GM12878 (cell line): ENCODE measurements around the gene EME2. TPM values are rescaled to one million over a fixed set of nuclear protein-coding genes. Genes with fewer than 3 reads are reported as not detected.

ENCODE experiments used
- ATAC-seq: fragments of 200-7000 bp; cut with Tn5 transposase; 3 replicates; pipeline ENCODE4 v1.9.1; 2020; ENCODE audit warnings: mild to moderate bottlenecking, moderate library complexity
- BruUV-seq: library from RNA; stranded (reverse); fragments of 400-500 nt; replicated peaks from 2 replicates; lab custom pipeline; 2021; lab: Mats Ljungman, UMichigan
- CTCF ChIA-PET: fragments of 300-600 bp; sonication (Branson Sonifier 250); formaldehyde crosslinking; extraction: SDS; loops from one replicate; lab custom pipeline; 2021; ENCODE audit warnings: inconsistent platforms; lab: Yijun Ruan, JAX
- POLR2A ChIA-PET: fragments of 350-600 bp; formaldehyde crosslinking; extraction: SDS; loops from one replicate; lab custom pipeline; 2021; ENCODE audit warnings: inconsistent platforms; lab: Charles Lee
- RAD21 ChIA-PET: fragments of 300-600 bp; sonication (Branson Sonifier 250); formaldehyde crosslinking; loops from one replicate; lab custom pipeline; 2023; ENCODE audit warnings: antibody characterized with exemption; ENCODE audit not compliant: unreplicated experiment; lab: Charles Lee
- SMC1A ChIA-PET: fragments of 300-600 bp; sonication (Branson Sonifier 250); formaldehyde crosslinking; loops from one replicate; lab custom pipeline; 2023; ENCODE audit not compliant: unreplicated experiment, uncharacterized antibody; lab: Charles Lee
- DNase-seq: peaks from one replicate; pipeline ENCODE4 v3.0.0-alpha.2; 2011; ENCODE audit warnings: low read depth, low spot score
- FAIRE-seq: peaks from 3 replicates; lab custom pipeline; 2011; peaks lifted over from hg19 to GRCh38; lab: Jason Lieb, UNC
- H2AFZ ChIP-seq: 2 replicates; pipeline ENCODE4 v1.6.0; 2011; ENCODE audit warnings: low read depth, low read length, control low read depth; ENCODE audit not compliant: control insufficient read depth
- H3K27ac ChIP-seq: 2 replicates; pipeline ENCODE4 v1.5.1; 2011; ENCODE audit warnings: control low read depth; ENCODE audit not compliant: control insufficient read depth, insufficient read depth
- H3K27me3 ChIP-seq, 2 experiments: replicated peaks in 1 of 2; 2 replicates each; pipeline versions ENCODE4 v1.6.0 to v1.6.1; 2011; ENCODE audit warnings: low read length in 1 of 2; ENCODE audit not compliant: control insufficient read depth in 2 of 2, insufficient read depth in 2 of 2
- H3K36me3 ChIP-seq, 2 experiments: 2 replicates each; pipeline ENCODE4 v1.5.1; 2011; ENCODE audit warnings: low read length in 1 of 2; ENCODE audit not compliant: control insufficient read depth in 2 of 2, insufficient read depth in 2 of 2
- H3K4me1 ChIP-seq: 2 replicates; pipeline ENCODE4 v1.6.1; 2011; ENCODE audit warnings: mild to moderate bottlenecking, low read length, moderate library complexity, mixed read lengths; ENCODE audit not compliant: control insufficient read depth, insufficient read depth
- H3K4me2 ChIP-seq: 2 replicates; pipeline ENCODE4 v1.6.0; 2011; ENCODE audit warnings: control low read depth; ENCODE audit not compliant: control insufficient read depth, insufficient read depth
- H3K4me3 ChIP-seq: fragments of 200-600 bp; sonication (generic); 2 replicates; pipeline ENCODE4 v1.5.1; 2016
- H3K79me2 ChIP-seq: 2 replicates; pipeline ENCODE4 v1.6.0; 2011; ENCODE audit warnings: low read length; ENCODE audit not compliant: control insufficient read depth, insufficient read depth
- H3K9ac ChIP-seq: 2 replicates; pipeline ENCODE4 v1.8.0; 2011; ENCODE audit warnings: low read length, control low read depth, mixed read lengths; ENCODE audit not compliant: control insufficient read depth, insufficient read depth
- H3K9me3 ChIP-seq: replicated peaks from 3 replicates; pipeline ENCODE4 v1.5.1; 2011; ENCODE audit warnings: mild to moderate bottlenecking, low read length; ENCODE audit not compliant: control insufficient read depth, insufficient read depth
- H4K20me1 ChIP-seq: 2 replicates; pipeline ENCODE4 v1.6.0; 2011; ENCODE audit not compliant: control insufficient read depth, insufficient read depth
- ATF2 ChIP-seq: IDR thresholded peaks from 2 replicates; pipeline ENCODE4 v1.6.1; 2012; ENCODE audit warnings: low read length, inconsistent platforms
- CBX3 ChIP-seq: fragments of 200-600 bp; sonication (generic); IDR thresholded peaks from 2 replicates; pipeline ENCODE4 v1.6.1; 2016; ENCODE audit warnings: low read depth, borderline replicate concordance
- GATAD2B ChIP-seq: fragments of 450-650 bp; conservative IDR thresholded peaks from 2 replicates; pipeline ENCODE4 v1.6.1; 2017; ENCODE audit warnings: low read depth, mild to moderate bottlenecking, moderate library complexity
- IRF4 ChIP-seq: IDR thresholded peaks from 2 replicates; pipeline ENCODE4 v1.6.1; 2011; ENCODE audit warnings: low read depth, low read length
- KAT2A ChIP-seq: conservative IDR thresholded peaks from 2 replicates; pipeline ENCODE4 v1.6.1; 2011; ENCODE audit warnings: low read depth, low read length; ENCODE audit not compliant: control insufficient read depth
- NR2F1 ChIP-seq: fragments of 450-650 bp; conservative IDR thresholded peaks from 2 replicates; pipeline ENCODE4 v1.6.1; 2017; ENCODE audit warnings: mild to moderate bottlenecking
- POLR2A ChIP-seq: IDR thresholded peaks from 2 replicates; pipeline ENCODE4 v1.6.1; 2011; ENCODE audit warnings: low read depth, mild to moderate bottlenecking, low read length
- SRF ChIP-seq, 2 experiments: IDR thresholded peaks; 2 replicates each; pipeline ENCODE4 v1.6.1; 2011; ENCODE audit warnings: low read depth in 2 of 2, low read length in 2 of 2, mild to moderate bottlenecking in 1 of 2, moderate library complexity in 1 of 2
- USF1 ChIP-seq: IDR thresholded peaks from 2 replicates; pipeline ENCODE4 v1.6.1; 2011; ENCODE audit warnings: borderline replicate concordance, low read depth, mild to moderate bottlenecking, moderate library complexity, mixed read lengths, low read length; ENCODE audit not compliant: insufficient read depth; ENCODE audit errors: extremely low read length
- ZNF592 ChIP-seq: fragments of 450-650 bp; IDR thresholded peaks from 2 replicates; pipeline ENCODE4 v1.6.1; 2017; ENCODE audit warnings: mild to moderate bottlenecking, moderate library complexity
- WGBS: methylation state at CpG from one replicate; pipeline ENCODE4 v1.1.6; 2016; ENCODE audit warnings: low lambda C conversion rate; ENCODE audit not compliant: insufficient replicate concordance, insufficient coverage; ENCODE audit errors: missing lambda C conversion rate; 5-methylcytosine and 5-hydroxymethylcytosine counted together
- in situ Hi-C: fragments of 300-500 bp; cut with MboI; formaldehyde crosslinking; loops from 9 replicates; pipeline ENCODE4 v1.14.3; 2018; ENCODE audit warnings: mixed read lengths
- intact Hi-C: fragments of 100-400 bp; cut with micrococcal nuclease; formaldehyde crosslinking; loops from one replicate; pipeline ENCODE4 v1.14.2; 2022; ENCODE audit not compliant: unreplicated experiment
- polyA plus RNA-seq, 11 experiments: library from polyadenylated mRNA; depleted of rRNA in 4 of 11; unstranded in 6 of 11; stranded (reverse) in 5 of 11; fragments of >200 nt; fragmentation: Nextera tagmentation in 4 of 11; fragmentation: Illumina TruSeq in 1 of 11; extraction: Ambion mirVana in 4 of 11; extraction: Trizol in 1 of 11; gene quantifications; 1 replicate in 1 of 11; 2 replicates in 10 of 11; pipeline versions ENCODE4 v1.2.1 to v1.2.3, GENCODE V29; 2011 to 2016; ENCODE audit warnings: inconsistent platforms in 2 of 11, missing spikeins in 2 of 11, low read depth in 1 of 11
- total RNA-seq, 4 experiments: library from RNA; depleted of rRNA in 3 of 4; stranded (reverse); fragments of >200 nt in 3 of 4; fragmentation: Illumina TruSeq in 1 of 4; extraction: Trizol in 1 of 4; gene quantifications; 2 replicates each; pipeline versions ENCODE4 v1.2.1 to v1.2.3, GENCODE V29; 2013 to 2021

EME2 gene
- total and polyA plus RNA-seq, 10 of the 15 experiments (the other 5 are each of a cell fraction or from before 2014, with no cell fraction given): 0.29 to 16.9 (median 4.1) TPM

GRCh38 chr16:1818204-1818872 lies 45.7 kb downstream of the EME2 start:
- WGBS: 92% methylated on average over 27 of the region's 27 CpGs
- intact Hi-C loops: no loop called here
- no peaks in the 10 kb centered on the region for H3K79me2 ChIP-seq
- ATAC-seq (no peak), FAIRE-seq (no peak), DNase-seq (no peak)
- no TSS peak for BruUV-seq
- no peaks in the 10 kb centered on the region for H3K9me3 ChIP-seq
- no peaks in the 10 kb centered on the region for H4K20me1 ChIP-seq
- H3K4me1 ChIP-seq: no peaks in the 10 kb centered on the region
- in situ Hi-C loops: no loop called here
- ChIA-PET CTCF (no interaction called here), SMC1A (no interaction called here), RAD21 (no interaction called here), POLR2A (no interaction called here)
- H3K27ac ChIP-seq: no peak overlapping the region
- H3K4me3 ChIP-seq: no peak overlapping the region
- no peaks in the 10 kb centered on the region; a peak in 2 of 4 replicates for H3K36me3 ChIP-seq
- H3K9ac ChIP-seq: no peak overlapping the region
- no peak overlapping the region for H3K4me2 ChIP-seq
- no peaks in the 10 kb centered on the region for H3K27me3 ChIP-seq
- TF ChIP-seq CBX3: no peak
- TF ChIP-seq POLR2A: peak; percentile 23; the same call in 1 of the 2 replicates
- TF ChIP-seq IRF4: no peak
- no peak overlapping the region for H2AFZ ChIP-seq

- no peak for ATAC-seq
- Histone ChIP-seq H3K4me1 (no peaks in the 10 kb centered on the region), H3K79me2 (no peaks in the 10 kb centered on the region), H2AFZ (no peak overlapping the region), H3K9ac (no peak overlapping the region), H3K27me3 (no peaks in the 10 kb centered on the region), H3K9me3 (no peaks in the 10 kb centered on the region), H3K4me3 (no peak overlapping the region), H3K27ac (no peak overlapping the region), H3K36me3 (no peaks in the 10 kb centered on the region; a peak in 2 of 4 replicates), H4K20me1 (no peaks in the 10 kb centered on the region), H3K4me2 (no peak overlapping the region)
- DNase-seq: no peak
- CTCF ChIA-PET: no interaction called here
- POLR2A ChIA-PET: no interaction called here
- SMC1A ChIA-PET: no interaction called here
- intact Hi-C loops (no loop called here), in situ Hi-C loops (no loop called here)
- WGBS: 95% methylated on average over 33 of the region's 35 CpGs
- BruUV-seq: no TSS peak
- RAD21 ChIA-PET: no interaction called here
- no peak for FAIRE-seq
- no peak for TF ChIP-seq GATAD2B
- no peak for TF ChIP-seq SRF (IDR thresholded peaks at IDR 0.05; ENCODE audit: low read depth in 2 of 2, low read length in 2 of 2)
- TF ChIP-seq ZNF592: no peak
- no peak for TF ChIP-seq ATF2
- no peak for TF ChIP-seq KAT2A
- TF ChIP-seq USF1: no peak
- TF ChIP-seq NR2F1: no peak
Measured at GRCh38 chr16:1818873-1819525, 46.4 kb downstream of the EME2 start.
